ENCODE results near the gene NLRP10. TPM values are rescaled to one million over a fixed set of nuclear protein-coding genes. Genes with fewer than 3 reads are reported as not detected.

Gene NLRP10
- total RNA-seq, 1 experiment from 2014 or later, result 0.77 TPM

DNA sequence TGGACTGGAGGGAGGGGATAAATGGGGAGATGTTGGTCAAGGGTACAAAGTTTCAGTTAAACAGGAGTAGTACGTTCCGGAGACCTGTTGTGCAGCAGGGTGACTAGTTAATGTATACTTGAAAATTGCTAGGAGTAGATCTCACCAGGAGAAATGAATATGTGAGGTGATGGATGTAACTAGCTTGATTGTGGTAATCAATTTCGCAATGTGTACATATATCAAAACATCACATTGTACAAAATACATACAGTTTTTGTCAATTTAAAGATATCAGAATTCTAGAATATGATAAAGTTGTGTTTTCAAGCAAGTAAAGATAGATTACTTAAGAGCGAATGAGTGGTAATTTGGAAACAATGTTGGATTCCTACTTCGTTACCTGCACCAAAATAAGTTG lies 35.1 kb upstream of the NLRP10 start:
- ChIA-PET POLR2A (no interaction called here), CTCF (interaction anchor here (1.7 kb wide), 1 partner anchor 99 kb away, joined by 4 read pairs; no protein-coding TSS in a partner anchor)

DNA sequence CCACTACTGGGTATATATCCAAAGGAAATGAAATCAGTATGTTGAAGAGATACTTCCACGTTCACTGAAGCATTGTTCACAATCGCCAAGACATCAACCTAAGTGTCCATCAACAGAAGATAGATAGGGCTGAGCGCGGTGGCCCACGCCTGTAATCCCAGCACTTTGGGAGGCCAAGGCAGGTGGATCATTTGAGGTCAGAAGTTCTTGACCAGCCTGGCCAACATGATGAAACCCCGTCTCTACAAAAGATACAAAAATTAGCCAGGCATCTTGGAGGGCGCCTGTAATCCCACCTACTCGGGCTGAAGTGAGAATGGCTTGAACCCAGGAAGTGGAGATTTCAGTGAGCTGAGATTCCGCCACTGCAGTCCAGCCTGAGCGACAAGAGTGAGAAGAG lies 34.5 kb upstream of the NLRP10 start:
- Mint-ChIP-seq H3K27ac (no peak overlapping the region), H3K4me1 (no peaks in the 10 kb centered on the region), H3K27me3 (ENCODE audit: low read depth) (no peaks in the 10 kb centered on the region), H3K4me3 (no peak overlapping the region), H3K9me3 (no peaks in the 10 kb centered on the region), H3K36me3 (peaks cover 35% of the 10 kb centered on the region)
- TF ChIP-seq JAZF1 (CRISPR knock-in tag; IDR thresholded peaks at IDR 0.05) (no peak), ATF3 (CRISPR knock-in tag; conservative IDR thresholded peaks at IDR 0.05) (no peak), IRF1 (CRISPR knock-in tag; IDR thresholded peaks at IDR 0.05) (no peak), ZNF396 (CRISPR knock-in tag; IDR thresholded peaks at IDR 0.05; ENCODE audit: borderline replicate concordance) (no peak), CBFB (CRISPR knock-in tag; IDR thresholded peaks at IDR 0.05; ENCODE audit: low read depth) (no peak), USF2 (CRISPR knock-in tag; IDR thresholded peaks at IDR 0.05) (no peak), HMGA2 (CRISPR knock-in tag; IDR thresholded peaks at IDR 0.05) (no peak), HMGXB4 (CRISPR knock-in tag; IDR thresholded peaks at IDR 0.05) (no peak), NR3C1 (CRISPR knock-in tag; conservative IDR thresholded peaks at IDR 0.05; ENCODE audit: low read depth) (no peak), JUN (CRISPR knock-in tag; IDR thresholded peaks at IDR 0.05) (no peak)
- TF ChIP-seq, protein P1, sequence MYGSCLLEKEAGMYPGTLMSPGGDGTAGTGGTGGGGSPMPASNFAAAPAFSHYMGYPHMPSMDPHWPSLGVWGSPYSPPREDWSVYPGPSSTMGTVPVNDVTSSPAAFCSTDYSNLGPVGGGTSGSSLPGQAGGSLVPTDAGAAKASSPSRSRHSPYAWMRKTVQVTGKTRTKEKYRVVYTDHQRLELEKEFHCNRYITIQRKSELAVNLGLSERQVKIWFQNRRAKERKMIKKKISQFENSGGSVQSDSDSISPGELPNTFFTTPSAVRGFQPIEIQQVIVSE (CRISPR knock-in tag; IDR thresholded peaks at IDR 0.05; ENCODE audit: borderline replicate concordance), result no peak
- TF ChIP-seq, protein P2, sequence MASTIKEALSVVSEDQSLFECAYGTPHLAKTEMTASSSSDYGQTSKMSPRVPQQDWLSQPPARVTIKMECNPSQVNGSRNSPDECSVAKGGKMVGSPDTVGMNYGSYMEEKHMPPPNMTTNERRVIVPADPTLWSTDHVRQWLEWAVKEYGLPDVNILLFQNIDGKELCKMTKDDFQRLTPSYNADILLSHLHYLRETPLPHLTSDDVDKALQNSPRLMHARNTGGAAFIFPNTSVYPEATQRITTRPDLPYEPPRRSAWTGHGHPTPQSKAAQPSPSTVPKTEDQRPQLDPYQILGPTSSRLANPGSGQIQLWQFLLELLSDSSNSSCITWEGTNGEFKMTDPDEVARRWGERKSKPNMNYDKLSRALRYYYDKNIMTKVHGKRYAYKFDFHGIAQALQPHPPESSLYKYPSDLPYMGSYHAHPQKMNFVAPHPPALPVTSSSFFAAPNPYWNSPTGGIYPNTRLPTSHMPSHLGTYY (CRISPR knock-in tag; IDR thresholded peaks at IDR 0.05), result no peak
- DNase-seq (ENCODE audit: low spot score) (no peak), ATAC-seq (no peak)
- CTCF ChIA-PET, result interaction anchor here (1.3 to 1.7 kb wide), 2 partner anchors 91 to 100 kb away, joined by 3 to 4 read pairs; no protein-coding TSS in a partner anchor
- POLR2A ChIA-PET, result no interaction called here

More for the DNA sequence above, 35.1 kb upstream of the NLRP10 start:
- Mint-ChIP-seq H3K4me1 (no peaks in the 10 kb centered on the region), H3K27ac (no peak overlapping the region; the same call in 1 of the 2 replicates), H3K36me3 (peaks cover 29% of the 10 kb centered on the region), H3K9me3 (no peaks in the 10 kb centered on the region), H3K4me3 (no peak overlapping the region), H3K27me3 (ENCODE audit: low read depth) (no peaks in the 10 kb centered on the region; the same call in 1 of the 2 replicates)
- ATAC-seq (no peak), DNase-seq (ENCODE audit: low spot score) (no peak)
- TF ChIP-seq JAZF1 (CRISPR knock-in tag; IDR thresholded peaks at IDR 0.05) (no peak), CREB1 (CRISPR knock-in tag; IDR thresholded peaks at IDR 0.05) (no peak), KAT7 (CRISPR knock-in tag; IDR thresholded peaks at IDR 0.05; ENCODE audit: borderline replicate concordance) (no peak), CBFB (CRISPR knock-in tag; IDR thresholded peaks at IDR 0.05; ENCODE audit: low read depth) (no peak), ELF4 (CRISPR knock-in tag; IDR thresholded peaks at IDR 0.05; ENCODE audit: low read depth) (no peak), GTF2I (CRISPR knock-in tag; conservative IDR thresholded peaks at IDR 0.05) (no peak), ZNF121 (CRISPR knock-in tag; IDR thresholded peaks at IDR 0.05) (no peak), ZNF425 (CRISPR knock-in tag; conservative IDR thresholded peaks at IDR 0.05) (no peak), TEAD1 (CRISPR knock-in tag; IDR thresholded peaks at IDR 0.05) (no peak), USF2 (CRISPR knock-in tag; IDR thresholded peaks at IDR 0.05) (no peak), EMX1 (CRISPR knock-in tag; IDR thresholded peaks at IDR 0.05) (no peak), GRHL2 (CRISPR knock-in tag; IDR thresholded peaks at IDR 0.05; ENCODE audit: insufficient replicate concordance, severe bottlenecking) (no peak), SP1 (CRISPR knock-in tag; conservative IDR thresholded peaks at IDR 0.05) (no peak)
- TF ChIP-seq, protein P3, sequence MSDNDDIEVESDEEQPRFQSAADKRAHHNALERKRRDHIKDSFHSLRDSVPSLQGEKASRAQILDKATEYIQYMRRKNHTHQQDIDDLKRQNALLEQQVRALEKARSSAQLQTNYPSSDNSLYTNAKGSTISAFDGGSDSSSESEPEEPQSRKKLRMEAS (CRISPR knock-in tag; IDR thresholded peaks at IDR 0.05), result no peak
- TF ChIP-seq, protein P4, sequence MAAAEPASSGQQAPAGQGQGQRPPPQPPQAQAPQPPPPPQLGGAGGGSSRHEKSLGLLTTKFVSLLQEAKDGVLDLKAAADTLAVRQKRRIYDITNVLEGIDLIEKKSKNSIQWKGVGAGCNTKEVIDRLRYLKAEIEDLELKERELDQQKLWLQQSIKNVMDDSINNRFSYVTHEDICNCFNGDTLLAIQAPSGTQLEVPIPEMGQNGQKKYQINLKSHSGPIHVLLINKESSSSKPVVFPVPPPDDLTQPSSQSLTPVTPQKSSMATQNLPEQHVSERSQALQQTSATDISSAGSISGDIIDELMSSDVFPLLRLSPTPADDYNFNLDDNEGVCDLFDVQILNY (CRISPR knock-in tag; IDR thresholded peaks at IDR 0.05), result no peak

Data from WTC11 (cell line).